Astrocyte (in vitro differentiated cells and primary cell): Measurements from ENCODE around the gene COL23A1. TPM values are rescaled to one million over a fixed set of nuclear protein-coding genes. Genes with fewer than 3 reads are reported as not detected.

Experiments used
- DNase-seq: peaks from one replicate; pipeline ENCODE4 v3.0.0-alpha.2; 2010; ENCODE audit warnings: low read depth
- FAIRE-seq: peaks from 2 replicates; lab custom pipeline; 2011; peaks lifted over from hg19 to GRCh38; lab: Jason Lieb, UNC
- H2AFZ ChIP-seq: 2 replicates; pipeline ENCODE4 v1.6.0; 2012; ENCODE audit warnings: low read depth, low read length, inconsistent platforms
- H3K27ac ChIP-seq: 2 replicates; pipeline ENCODE4 v1.5.1; 2011; ENCODE audit warnings: low read depth, low read length, inconsistent platforms
- H3K27me3 ChIP-seq: 2 replicates; pipeline ENCODE4 v1.6.0; 2011; ENCODE audit warnings: low read length, inconsistent platforms; ENCODE audit not compliant: insufficient read depth
- H3K36me3 ChIP-seq: 2 replicates; pipeline ENCODE4 v1.5.1; 2011; ENCODE audit warnings: low read length, inconsistent platforms; ENCODE audit not compliant: insufficient read depth
- H3K4me1 ChIP-seq: 2 replicates; pipeline ENCODE4 v1.5.1; 2011; ENCODE audit warnings: low read length, inconsistent platforms; ENCODE audit not compliant: insufficient read depth
- H3K4me2 ChIP-seq: 2 replicates; pipeline ENCODE4 v1.6.0; 2012; ENCODE audit warnings: low read length, inconsistent platforms
- H3K4me3 ChIP-seq: 2 replicates; pipeline ENCODE4 v1.5.1; 2011; ENCODE audit warnings: low read depth, mild to moderate bottlenecking, low read length, inconsistent platforms; ENCODE audit not compliant: insufficient read depth
- H3K79me2 ChIP-seq: 2 replicates; pipeline ENCODE4 v1.6.0; 2012; ENCODE audit warnings: mild to moderate bottlenecking, low read length, inconsistent platforms; ENCODE audit not compliant: insufficient read depth
- H3K9ac ChIP-seq: 2 replicates; pipeline ENCODE4 v1.6.0; 2012; ENCODE audit warnings: mild to moderate bottlenecking, low read length, inconsistent platforms
- H3K9me3 ChIP-seq: 2 replicates; pipeline ENCODE4 v1.5.1; 2012; ENCODE audit warnings: low read depth, mild to moderate bottlenecking, low read length, inconsistent platforms; ENCODE audit not compliant: insufficient read depth
- H4K20me1 ChIP-seq: 2 replicates; pipeline ENCODE4 v1.6.0; 2012; ENCODE audit warnings: low read length, inconsistent platforms; ENCODE audit not compliant: insufficient read depth
- H3K27ac Mint-ChIP-seq: one replicate; pipeline ENCODE4 v1.8.0; 2021; ENCODE audit warnings: mild to moderate bottlenecking, mixed read lengths; ENCODE audit not compliant: unreplicated experiment
- H3K27me3 Mint-ChIP-seq: one replicate; pipeline ENCODE4 v1.8.0; 2021; ENCODE audit warnings: low read depth, mixed read lengths; ENCODE audit not compliant: unreplicated experiment
- H3K36me3 Mint-ChIP-seq: one replicate; pipeline ENCODE4 v1.8.0; 2021; ENCODE audit warnings: low read depth, mixed read lengths; ENCODE audit not compliant: unreplicated experiment
- H3K4me1 Mint-ChIP-seq: one replicate; pipeline ENCODE4 v1.8.0; 2021; ENCODE audit warnings: low read depth, mixed read lengths; ENCODE audit not compliant: unreplicated experiment
- H3K4me3 Mint-ChIP-seq: one replicate; pipeline ENCODE4 v1.8.0; 2021; ENCODE audit warnings: mild to moderate bottlenecking, moderate library complexity, mixed read lengths; ENCODE audit not compliant: unreplicated experiment
- H3K9me3 Mint-ChIP-seq: one replicate; pipeline ENCODE4 v1.8.0; 2021; ENCODE audit warnings: mild to moderate bottlenecking, mixed read lengths; ENCODE audit not compliant: unreplicated experiment
- CTCF ChIP-seq: IDR thresholded peaks from 2 replicates; pipeline ENCODE4 v1.5.1; 2011; ENCODE audit warnings: low read depth, mild to moderate bottlenecking, inconsistent platforms, low read length, moderate library complexity; ENCODE audit not compliant: insufficient read depth
- EZH2 ChIP-seq: IDR thresholded peaks from 2 replicates; pipeline ENCODE4 v1.6.1; 2012; ENCODE audit warnings: mild to moderate bottlenecking, low read length, inconsistent platforms; ENCODE audit not compliant: insufficient read depth
- total RNA-seq: library from RNA; stranded (reverse); gene quantifications from 2 replicates; pipeline ENCODE4 v1.2.1, GENCODE V29; 2021

The COL23A1 gene
- total RNA-seq, 1 donor from 2014 or later, result 0.16 TPM

GRCh38 chr5:178509491-178510057, 80.6 kb downstream of the COL23A1 start:
- Histone ChIP-seq H3K4me1 (no peaks in the 10 kb centered on the region), H3K9ac (no peak overlapping the region), H3K79me2 (no peaks in the 10 kb centered on the region), H3K9me3 (peaks cover 11% of the 10 kb centered on the region), H3K4me2 (no peak overlapping the region), H3K4me3 (no peak overlapping the region), H4K20me1 (no peaks in the 10 kb centered on the region), H3K27me3 (no peaks in the 10 kb centered on the region), H3K27ac (no peak overlapping the region), H3K36me3 (no peaks in the 10 kb centered on the region), H2AFZ (no peak overlapping the region)
- DNase-seq (no peak), FAIRE-seq (no peak)
- Mint-ChIP-seq H3K27ac (no peak overlapping the region), H3K4me1 (no peaks in the 10 kb centered on the region), H3K27me3 (peaks cover 25% of the 10 kb centered on the region), H3K36me3 (peaks cover 5% of the 10 kb centered on the region), H3K4me3 (no peak overlapping the region), H3K9me3 (peaks cover 16% of the 10 kb centered on the region)
- TF ChIP-seq EZH2, result no peak
- TF ChIP-seq CTCF, result no peak

GRCh38 chr5:178507151-178507932, 82.9 kb downstream of the COL23A1 start:
- H3K27me3 ChIP-seq, result no peaks in the 10 kb centered on the region
- H3K27ac ChIP-seq, result no peak overlapping the region
- peaks cover 13% of the 10 kb centered on the region for H3K9me3 Mint-ChIP-seq
- no peaks in the 10 kb centered on the region for H3K79me2 ChIP-seq
- no peak overlapping the region for H3K9ac ChIP-seq
- H3K27me3 Mint-ChIP-seq, result peaks cover 13% of the 10 kb centered on the region
- H3K4me3 ChIP-seq, result no peak overlapping the region
- H3K9me3 ChIP-seq, result peaks cover 4% of the 10 kb centered on the region
- no peak for FAIRE-seq
- no peak overlapping the region for H2AFZ ChIP-seq
- peaks cover 4% of the 10 kb centered on the region for H3K36me3 Mint-ChIP-seq
- no peaks in the 10 kb centered on the region for H3K36me3 ChIP-seq
- TF ChIP-seq CTCF (no peak), EZH2 (no peak)
- no peak for DNase-seq
- no peak overlapping the region for H3K4me2 ChIP-seq
- no peak overlapping the region for H3K4me3 Mint-ChIP-seq
- H3K4me1 ChIP-seq, result no peaks in the 10 kb centered on the region
- H3K4me1 Mint-ChIP-seq, result peaks cover 2% of the 10 kb centered on the region
- H3K27ac Mint-ChIP-seq, result no peak overlapping the region
- H4K20me1 ChIP-seq, result no peaks in the 10 kb centered on the region
